Stimulated activated CD8-positive, alpha-beta memory T cell treated with anti-CD3 and anti-CD28 coated beads, Interleukin-7, amount 100 ng/mL, for 24 hours (primary cell): ENCODE results near the gene CKAP2L.

Source experiments
- DNase-seq: peaks from one replicate; pipeline ENCODE4 v3.0.0-alpha.2; 2020; ENCODE audit warnings: low read depth

The CKAP2L gene

DNA sequence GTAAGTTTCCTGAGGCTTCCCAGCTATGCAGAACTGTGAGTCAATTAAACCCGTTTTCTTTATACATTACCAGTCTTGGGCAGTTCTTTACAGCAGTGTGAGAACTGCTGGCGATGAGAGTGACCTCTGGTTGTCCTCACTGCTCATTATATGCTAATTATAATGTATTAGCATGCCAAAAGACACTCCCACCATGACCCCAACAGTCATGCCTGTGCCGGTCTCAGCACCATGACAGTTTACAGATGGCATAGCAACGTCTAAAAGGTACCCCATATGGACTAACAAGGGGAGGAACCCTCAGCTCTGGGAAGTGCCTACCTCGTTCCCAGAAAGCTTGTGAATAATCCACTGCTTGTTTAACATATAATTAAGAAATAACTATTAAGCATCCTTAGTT, 28.0 kb upstream of the CKAP2L start:
- no peak for DNase-seq

DNA sequence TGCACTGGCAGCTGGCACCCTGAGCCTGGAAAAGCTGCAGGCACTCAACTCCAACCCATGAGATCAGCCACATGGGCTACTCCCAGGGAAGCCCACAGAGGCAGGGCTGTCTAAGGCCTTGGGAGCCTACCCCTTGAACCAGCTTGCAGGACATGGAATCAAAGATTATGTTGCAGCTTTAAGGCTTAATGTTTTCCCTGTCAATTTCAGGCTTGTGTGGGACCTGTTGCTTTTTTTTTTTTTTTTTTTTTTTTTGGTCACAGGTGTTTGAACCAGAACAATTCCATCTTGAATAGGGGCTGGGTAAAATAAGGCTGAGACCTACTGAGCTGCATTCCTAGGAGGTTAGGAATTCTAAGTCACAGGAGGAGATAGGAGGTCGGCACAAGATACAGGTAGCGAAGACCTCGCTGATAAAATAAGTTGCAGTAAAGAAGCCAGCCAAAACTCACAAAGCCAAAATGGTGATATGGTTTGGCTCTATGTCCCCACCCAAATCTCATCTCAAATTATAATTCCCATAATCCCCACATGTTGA, 27.4 kb upstream of the CKAP2L start:
- DNase-seq: no peak

GRCh38 chr2:112791019-112791418, 26.6 kb upstream of the CKAP2L start:
- DNase-seq: no peak

- no peak for DNase-seq
Measured at GRCh38 chr2:112790305-112790704, 25.9 kb upstream of the CKAP2L start.

- no peak for DNase-seq
Measured at GRCh38 chr2:112789186-112789585, 24.8 kb upstream of the CKAP2L start.

- no peak for DNase-seq
Measured at GRCh38 chr2:112788653-112789052, 24.2 kb upstream of the CKAP2L start.

GRCh38 chr2:112787729-112788393, 23.5 kb upstream of the CKAP2L start:
- no peak for DNase-seq

DNA sequence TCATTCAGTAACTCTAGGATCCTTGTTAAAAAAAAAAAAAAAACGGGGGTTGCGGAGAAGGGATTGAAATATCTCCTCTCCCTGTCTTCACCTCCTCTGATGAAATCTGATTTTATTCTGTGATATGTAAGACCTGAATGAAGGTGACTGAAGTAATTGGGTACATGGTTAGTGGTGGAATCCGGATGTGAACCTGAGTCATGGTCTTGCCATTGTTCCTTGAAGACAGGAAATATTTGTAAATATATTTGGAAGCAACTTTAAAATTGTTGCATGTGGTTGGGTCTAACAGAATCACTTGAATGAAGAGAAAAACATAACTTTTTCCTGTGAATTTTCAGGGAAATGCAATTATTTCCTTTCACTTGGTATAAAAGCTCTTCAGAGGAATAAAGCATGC, 22.9 kb upstream of the CKAP2L start:
- no peak for DNase-seq

- no peak for DNase-seq
Measured at GRCh38 chr2:112784199-112785189, 20.1 kb upstream of the CKAP2L start, which contains the start of gene IL1A. Gene IL1A (minus strand): TSS chr2:112784493. CDS start chr2:112783770, 723 bp downstream.

- no peak for DNase-seq
Measured at GRCh38 chr2:112783187-112783714, 18.8 kb upstream of the CKAP2L start.

DNA sequence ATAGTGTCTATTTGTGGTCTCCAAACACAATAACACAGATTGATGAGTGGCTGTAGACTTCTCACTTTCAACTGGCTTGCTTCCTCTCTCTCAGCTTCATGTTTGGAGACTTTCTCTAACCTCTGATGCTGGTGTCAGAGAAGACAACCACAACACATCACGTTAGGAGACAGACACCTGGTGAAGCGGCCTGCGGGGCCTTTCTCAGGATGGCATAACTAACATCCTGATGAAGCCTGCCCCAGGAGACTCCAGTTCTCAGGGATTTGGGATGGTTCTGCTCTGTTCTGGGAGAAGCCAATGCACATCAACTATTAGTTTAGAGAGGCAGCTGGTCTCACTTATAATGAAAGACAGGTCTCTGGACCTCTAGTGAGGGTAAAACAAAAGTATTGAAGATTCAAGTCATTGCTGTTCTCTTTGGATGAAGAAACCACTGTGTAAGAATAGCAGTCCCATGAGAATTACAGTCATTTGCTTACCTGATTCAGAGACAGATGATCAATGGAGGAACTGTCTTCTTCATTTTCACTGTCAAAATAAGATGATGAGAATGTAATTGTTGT, 17.9 kb upstream of the CKAP2L start:
- no peak for DNase-seq

GRCh38 chr2:112779598-112779997, 15.2 kb upstream of the CKAP2L start:
- DNase-seq: no peak

DNA sequence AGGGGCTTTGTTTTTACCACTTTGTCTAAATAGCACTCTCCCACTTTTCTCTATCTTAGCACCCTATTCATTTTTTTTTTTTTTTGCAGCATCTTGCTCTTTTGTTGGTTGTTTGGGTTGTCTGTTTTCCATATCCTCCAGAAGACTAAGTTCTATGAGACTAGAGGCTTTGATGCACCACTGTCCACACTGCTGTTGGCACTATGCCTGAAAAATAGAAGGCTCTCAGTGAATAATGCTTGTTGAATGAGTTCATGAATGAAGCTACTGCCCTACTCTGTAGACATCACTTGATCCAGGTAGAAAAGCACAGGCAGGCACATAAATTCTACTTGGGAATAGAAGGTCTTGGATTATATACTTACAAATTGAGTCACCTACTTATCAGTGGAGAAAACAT, 12.6 kb upstream of the CKAP2L start:
- no peak for DNase-seq

- no peak for DNase-seq
Measured at GRCh38 chr2:112776113-112776512, 11.7 kb upstream of the CKAP2L start.

DNA sequence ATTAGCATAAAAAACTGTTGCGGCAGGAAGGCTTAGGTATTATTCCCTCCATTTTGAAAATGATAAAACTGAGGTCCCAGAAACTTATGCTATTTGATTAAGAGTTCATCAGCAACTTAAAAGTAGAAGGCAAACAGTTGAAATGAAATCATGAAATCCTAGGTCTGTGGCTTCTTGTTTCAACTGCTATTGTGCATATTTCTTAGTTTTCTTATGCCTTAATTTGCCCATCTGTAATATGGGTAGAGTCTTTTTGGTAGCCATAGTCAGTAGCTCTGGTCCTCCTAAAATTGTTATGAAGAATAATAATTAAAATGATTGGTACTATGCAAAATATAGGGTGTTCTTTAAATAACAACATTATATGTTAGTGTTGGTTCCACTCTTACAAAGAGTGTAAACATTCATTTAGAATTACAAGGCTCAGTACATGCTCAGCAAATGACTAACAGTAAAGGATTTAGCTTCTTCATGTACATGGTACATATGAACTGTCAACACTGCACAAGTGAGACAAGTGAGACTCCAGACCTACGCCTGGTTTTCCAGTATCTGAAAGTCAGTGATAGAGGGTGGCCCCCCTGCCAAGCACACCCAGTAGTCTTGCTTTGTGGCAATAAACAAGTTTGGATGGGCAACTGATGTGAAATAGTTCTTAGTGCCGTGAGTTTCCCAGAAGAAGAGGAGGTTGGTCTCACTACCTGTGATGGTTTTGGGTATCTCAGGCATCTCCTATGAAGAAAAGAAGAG, 10.3 kb upstream of the CKAP2L start:
- DNase-seq: no peak

DNA sequence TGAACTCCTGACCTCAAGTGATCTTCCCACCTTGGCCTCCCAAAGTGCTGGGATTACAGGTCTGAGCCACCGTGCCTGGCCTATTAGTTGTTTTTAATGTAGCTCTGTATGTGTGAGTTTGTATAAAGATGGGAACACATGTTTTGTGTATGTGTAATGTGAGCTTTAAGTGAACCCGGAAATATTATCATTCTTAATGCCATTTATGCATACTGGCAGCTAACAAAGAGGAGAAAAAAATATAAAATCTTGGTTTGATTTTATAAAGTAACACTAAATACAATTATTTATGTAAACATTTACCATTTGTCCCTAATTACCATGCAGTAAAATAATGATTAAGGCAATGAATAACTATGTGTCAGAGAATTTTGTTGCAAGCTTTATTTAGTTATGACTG, 9.1 kb upstream of the CKAP2L start:
- no peak for DNase-seq

DNA sequence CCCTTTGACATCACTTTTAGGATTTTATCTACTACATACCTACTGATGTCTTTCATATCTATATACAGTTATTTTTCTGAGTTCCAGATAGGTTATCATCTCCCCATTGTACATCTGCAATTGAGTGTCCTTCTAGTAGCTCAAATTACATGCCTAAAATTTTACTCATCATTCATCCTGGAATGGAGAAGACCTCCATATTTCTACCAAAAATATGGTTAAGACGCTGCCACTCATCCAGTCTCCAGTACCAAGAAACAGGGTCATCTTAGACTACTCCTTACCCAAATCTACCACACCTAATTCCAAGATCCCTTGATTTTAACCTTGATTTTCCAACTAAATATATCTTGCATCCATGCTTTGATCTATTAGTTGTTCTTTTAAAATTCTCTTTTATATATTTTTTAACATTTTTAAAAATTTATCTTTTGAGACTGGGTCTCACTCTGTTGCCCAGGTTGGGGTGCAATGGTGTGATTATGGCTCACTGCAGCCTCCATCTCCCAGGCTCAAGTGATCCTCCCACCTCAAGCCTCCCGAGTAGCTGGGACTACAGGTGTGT, 8.6 kb upstream of the CKAP2L start:
- DNase-seq: no peak

- no peak for DNase-seq
Measured at GRCh38 chr2:112772322-112772721, 7.9 kb upstream of the CKAP2L start.

DNA sequence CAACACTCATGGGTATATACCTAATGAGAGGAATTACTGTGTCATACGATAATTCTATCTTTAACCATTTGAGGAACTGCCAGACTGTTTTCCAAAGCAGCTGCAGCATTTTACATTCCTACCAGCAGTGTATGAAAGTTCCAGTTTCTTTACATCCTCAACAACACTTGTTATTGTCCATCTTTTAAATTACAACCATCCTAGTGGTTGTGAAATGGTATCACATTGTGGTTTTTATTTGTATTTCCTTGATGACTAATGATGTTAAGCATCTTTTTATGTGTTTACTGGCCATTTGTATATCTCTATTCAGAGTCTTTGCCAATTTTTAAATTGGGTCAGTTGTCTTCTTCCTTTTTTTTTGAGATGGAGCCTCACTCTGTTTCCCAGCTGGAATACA, 4.0 kb upstream of the CKAP2L start:
- DNase-seq: no peak

DNA sequence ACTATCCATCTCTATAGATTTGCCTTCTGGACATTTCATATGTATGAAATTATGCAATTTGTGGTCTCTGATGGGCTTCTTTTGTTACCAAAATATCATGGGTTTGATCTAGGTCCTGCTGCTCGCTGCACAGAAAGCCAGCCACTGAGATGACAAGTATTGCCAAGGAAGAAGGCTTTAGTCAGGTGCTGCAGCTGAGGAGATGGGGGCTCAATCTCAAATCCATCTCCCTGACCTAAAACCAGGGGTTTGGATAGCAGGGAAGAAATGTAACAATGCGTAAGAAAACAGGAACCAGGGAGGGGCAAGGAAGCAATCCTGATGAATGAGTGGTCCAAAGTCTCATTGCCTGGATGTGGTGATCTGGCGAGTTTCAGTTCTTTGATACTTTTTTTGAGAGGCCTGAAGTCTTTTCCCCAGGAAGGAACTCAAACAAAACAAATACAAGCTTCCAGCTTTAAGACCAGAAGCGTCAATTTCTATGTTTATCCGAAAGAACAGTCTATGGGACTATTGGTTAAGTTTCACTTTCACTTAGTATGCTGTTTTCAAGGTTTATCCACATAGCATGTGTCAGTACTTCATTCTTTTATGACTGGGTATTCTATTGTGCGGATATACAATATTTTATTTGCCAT, 3.4 kb upstream of the CKAP2L start:
- no peak for DNase-seq

DNA sequence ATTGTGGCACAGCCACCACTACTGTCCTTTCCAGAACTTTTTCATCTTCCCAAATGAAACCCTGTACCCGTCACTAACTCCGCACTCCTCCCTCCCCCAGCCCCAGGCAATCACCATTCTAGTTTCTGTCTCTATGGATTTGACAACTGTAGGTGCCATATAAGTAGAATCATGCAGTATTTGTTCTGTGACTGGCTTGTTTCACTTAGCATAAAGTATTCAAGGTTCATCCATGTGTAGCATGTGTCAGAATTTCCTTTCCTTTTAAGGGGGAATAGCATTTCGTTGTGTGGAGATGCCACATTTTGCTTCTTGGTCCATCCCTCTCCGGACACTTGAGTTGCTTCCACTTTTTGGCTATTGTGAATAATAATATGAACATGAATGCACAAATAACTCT, 842 bp upstream of the CKAP2L start:
- no peak for DNase-seq
